Activated T-cell treated with anti-CD3 and anti-CD28 coated beads, Interleukin-2, amount 50 U/mL, for 4 hours (primary cell): Measurements from ENCODE around the gene MYH11. TPM values are rescaled to one million over a fixed set of nuclear protein-coding genes. Genes with fewer than 3 reads are reported as not detected.
A peak's percentile ranks its signal among the peaks of the same experiment; 100 is the strongest.

Source experiments
- ATAC-seq, 2 donors: fragments of 200-7000 bp; cut with Tn5 transposase; one replicate each; pipeline ENCODE4 v1.10.0; 2021
- DNase-seq: peaks from one replicate; pipeline ENCODE4 v3.0.0-alpha.2; 2020
- H3K27me3 Mint-ChIP-seq: one replicate; pipeline ENCODE4 v1.8.0; 2021; ENCODE audit warnings: low read depth, mixed read lengths
- H3K36me3 Mint-ChIP-seq: one replicate; pipeline ENCODE4 v1.8.0; 2022; ENCODE audit warnings: mixed read lengths; ENCODE audit not compliant: insufficient read depth
- H3K4me1 Mint-ChIP-seq: one replicate; pipeline ENCODE4 v1.8.0; 2021; ENCODE audit warnings: low read depth, mixed read lengths
- H3K4me3 Mint-ChIP-seq: one replicate; pipeline ENCODE4 v1.8.0; 2021; ENCODE audit warnings: mild to moderate bottlenecking, moderate library complexity, mixed read lengths
- H3K9me3 Mint-ChIP-seq: one replicate; pipeline ENCODE4 v1.8.0; 2021; ENCODE audit warnings: mixed read lengths
- total RNA-seq, 3 donors: library from RNA; stranded (reverse); gene quantifications; one replicate each; pipeline ENCODE4 v1.2.1, GENCODE V29; 2021

The MYH11 gene
- total RNA-seq, 3 donors from 2014 or later: 0.33 to 0.55 (median 0.33) TPM

DNA sequence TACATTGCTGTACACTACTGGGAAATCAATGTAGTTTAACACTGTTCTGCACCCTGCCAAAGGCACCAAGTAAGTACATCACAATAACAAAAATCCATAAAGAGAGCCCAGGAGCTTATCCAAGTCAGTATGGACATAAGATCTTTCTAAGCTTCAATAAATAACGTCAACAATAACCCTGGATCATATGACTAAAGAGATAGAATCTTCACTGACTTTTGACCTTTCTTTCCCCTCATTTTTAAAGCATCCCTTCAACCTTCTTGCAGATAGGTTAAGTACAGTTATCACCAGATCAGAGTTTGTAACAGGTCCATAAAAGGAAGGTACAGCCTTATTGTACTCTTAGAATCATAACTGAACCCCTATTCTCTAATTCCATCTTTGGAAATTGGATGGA lies 29.2 kb upstream of the MYH11 start:
- Mint-ChIP-seq H3K9me3 (no peaks in the 10 kb centered on the region), H3K4me3 (peak overlapping the region; percentile 25), H3K36me3 (peaks cover 11% of the 10 kb centered on the region), H3K27me3 (no peaks in the 10 kb centered on the region), H3K4me1 (peaks cover 33% of the 10 kb centered on the region)
- DNase-seq (no peak), ATAC-seq (no peak)

DNA sequence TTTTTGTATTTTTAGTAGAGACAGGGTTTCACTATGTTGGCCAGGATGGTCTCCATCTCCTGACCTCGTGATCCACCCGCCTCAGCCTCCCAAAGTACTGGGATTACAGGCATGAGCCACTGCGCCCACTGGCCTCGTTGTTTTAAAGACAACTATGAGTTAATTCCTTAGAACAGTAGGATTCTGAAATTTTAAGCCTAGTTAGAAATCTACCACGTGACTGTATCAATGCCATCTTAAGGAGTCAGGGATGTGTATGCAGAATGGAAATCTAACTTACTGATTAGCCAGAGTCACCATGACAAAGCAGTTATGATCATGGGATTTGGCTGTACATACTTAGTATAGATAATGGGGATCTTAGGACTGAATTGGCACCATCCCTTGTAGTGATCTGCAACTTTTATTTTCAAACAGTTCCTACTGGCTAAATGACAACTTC lies 28.8 kb upstream of the MYH11 start:
- Mint-ChIP-seq H3K27me3 (no peaks in the 10 kb centered on the region), H3K4me3 (no peak overlapping the region), H3K36me3 (peaks cover 11% of the 10 kb centered on the region), H3K9me3 (no peaks in the 10 kb centered on the region), H3K4me1 (peaks cover 33% of the 10 kb centered on the region)
- DNase-seq (no peak), ATAC-seq (no peak)

DNA sequence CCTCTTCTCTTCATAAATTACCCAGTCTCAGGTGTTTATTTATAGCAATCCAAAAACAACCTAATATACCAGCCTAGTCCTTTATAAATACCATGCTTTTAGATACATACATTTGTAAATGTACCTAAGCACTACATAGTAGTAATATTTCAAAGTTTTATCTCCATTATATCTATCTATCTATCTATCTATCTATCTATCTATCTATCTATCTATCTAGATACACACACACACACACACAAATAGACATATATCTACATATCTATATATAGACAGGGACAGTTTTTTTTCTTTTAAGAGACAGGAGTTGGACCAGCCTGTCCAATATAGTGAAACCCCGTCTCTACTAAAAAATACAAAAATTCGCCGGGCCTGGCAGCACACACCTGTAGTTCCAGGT lies 25.7 kb upstream of the MYH11 start:
- Mint-ChIP-seq H3K4me1 (peaks cover 28% of the 10 kb centered on the region), H3K27me3 (no peaks in the 10 kb centered on the region), H3K4me3 (no peak overlapping the region), H3K36me3 (peaks cover 25% of the 10 kb centered on the region), H3K9me3 (no peaks in the 10 kb centered on the region)
- DNase-seq (no peak), ATAC-seq (no peak)

DNA sequence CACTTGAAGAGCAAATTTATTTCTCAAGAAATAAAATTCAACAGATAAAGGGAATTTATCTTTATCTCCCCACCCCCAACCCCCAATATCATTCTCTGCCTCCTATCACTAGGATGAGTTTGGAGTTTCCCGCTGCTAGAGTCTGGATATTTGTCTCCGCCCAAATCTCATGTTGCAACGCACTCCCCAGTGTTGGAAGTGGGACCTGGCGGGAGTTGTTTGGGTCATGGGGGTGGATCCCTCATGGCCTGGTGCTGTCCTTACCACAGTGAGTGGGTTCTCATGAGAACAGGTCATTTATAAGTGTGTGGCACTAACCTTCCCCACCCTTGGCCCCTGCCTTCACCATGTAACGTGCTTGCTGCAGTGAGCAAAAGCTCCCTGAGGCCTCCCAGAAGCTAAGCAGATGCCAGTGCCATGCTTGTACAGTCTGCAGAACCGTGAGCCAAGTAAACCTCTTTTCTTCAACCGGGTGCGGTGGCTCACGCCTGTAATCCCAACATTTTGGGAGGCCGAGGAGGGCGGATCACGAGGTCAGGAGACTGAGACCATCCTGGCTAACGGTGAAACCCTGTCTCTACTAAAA lies 25.1 kb upstream of the MYH11 start:
- Mint-ChIP-seq H3K4me1 (peaks cover 23% of the 10 kb centered on the region), H3K27me3 (no peaks in the 10 kb centered on the region), H3K36me3 (peaks cover 28% of the 10 kb centered on the region), H3K4me3 (no peak overlapping the region), H3K9me3 (no peaks in the 10 kb centered on the region)
- no peak for DNase-seq
- no peak for ATAC-seq

DNA sequence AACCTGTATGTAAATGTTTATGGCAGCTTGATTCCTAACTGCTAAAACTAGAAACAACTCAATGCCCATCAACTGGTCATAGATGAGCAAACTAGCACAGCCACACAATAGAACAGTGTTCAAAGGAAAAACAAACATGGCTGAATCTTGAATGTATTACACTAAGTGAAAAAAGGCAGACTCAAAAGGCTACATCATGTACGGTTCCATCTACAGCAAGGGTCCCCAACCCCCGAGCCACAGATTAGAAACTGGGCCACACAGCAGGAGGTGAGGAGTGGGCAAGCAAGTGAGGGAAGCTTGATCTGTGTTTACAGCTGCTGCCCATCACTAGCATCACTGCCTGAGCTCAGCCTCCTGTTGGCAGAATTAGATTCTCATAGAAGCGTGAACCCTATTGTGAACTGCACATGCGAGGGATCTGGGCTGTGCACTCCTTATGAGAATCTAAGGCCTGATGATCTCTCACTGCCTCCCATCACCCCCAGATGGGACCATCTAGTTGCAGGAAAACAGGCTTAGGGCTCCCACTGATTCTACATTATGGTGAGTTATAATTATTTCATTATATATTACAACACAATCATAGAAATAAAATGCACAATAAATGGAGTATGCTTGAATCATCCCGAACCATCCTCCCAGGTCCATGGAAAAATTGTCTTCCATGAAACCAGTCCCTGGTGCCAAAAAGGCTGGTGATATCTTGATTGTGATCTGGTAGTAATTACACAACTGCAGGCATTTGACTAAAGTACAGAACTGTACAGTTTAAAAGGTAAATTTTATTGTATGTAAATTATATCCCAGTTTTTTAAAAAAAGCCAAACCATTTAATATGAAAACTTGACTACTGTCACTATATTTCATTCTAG lies 23.8 kb upstream of the MYH11 start:
- DNase-seq (no peak), ATAC-seq (no peak)
- peaks cover 13% of the 10 kb centered on the region for H3K4me1 Mint-ChIP-seq
- H3K27me3 Mint-ChIP-seq: no peaks in the 10 kb centered on the region
- H3K9me3 Mint-ChIP-seq: no peaks in the 10 kb centered on the region
- H3K36me3 Mint-ChIP-seq: peaks cover 28% of the 10 kb centered on the region
- no peak overlapping the region for H3K4me3 Mint-ChIP-seq

DNA sequence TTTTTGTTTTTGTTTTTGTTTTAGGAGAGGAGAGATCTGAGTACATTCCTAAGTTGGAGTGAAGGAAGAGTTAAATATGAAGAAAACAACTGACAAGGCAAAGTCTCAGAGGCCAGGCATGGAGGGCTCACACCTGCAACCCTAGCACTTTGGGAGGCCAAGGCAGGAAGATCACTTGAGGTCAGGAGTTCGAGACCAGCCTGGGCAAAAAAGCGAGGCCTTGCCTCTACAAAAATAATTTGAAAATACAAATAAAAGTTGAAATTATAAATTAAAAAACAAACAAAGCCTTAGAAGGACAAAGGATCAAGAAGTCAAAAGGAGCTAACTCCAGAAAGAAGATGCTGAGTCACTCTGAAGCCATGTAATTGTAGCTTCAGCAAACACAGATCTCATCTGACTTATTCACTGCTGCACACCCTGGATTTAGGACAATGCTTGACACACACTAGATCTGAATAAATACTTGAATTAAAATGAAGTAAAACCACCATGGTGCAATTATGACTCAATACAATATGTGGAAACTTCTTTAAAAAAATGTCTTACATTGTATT lies 22.5 kb upstream of the MYH11 start:
- H3K4me3 Mint-ChIP-seq: no peak overlapping the region
- no peaks in the 10 kb centered on the region for H3K9me3 Mint-ChIP-seq
- H3K36me3 Mint-ChIP-seq: peaks cover 32% of the 10 kb centered on the region
- H3K27me3 Mint-ChIP-seq: no peaks in the 10 kb centered on the region
- H3K4me1 Mint-ChIP-seq: peaks cover 9% of the 10 kb centered on the region
- DNase-seq (no peak), ATAC-seq (peak in 1 of 2 donors; percentile 27)

DNA sequence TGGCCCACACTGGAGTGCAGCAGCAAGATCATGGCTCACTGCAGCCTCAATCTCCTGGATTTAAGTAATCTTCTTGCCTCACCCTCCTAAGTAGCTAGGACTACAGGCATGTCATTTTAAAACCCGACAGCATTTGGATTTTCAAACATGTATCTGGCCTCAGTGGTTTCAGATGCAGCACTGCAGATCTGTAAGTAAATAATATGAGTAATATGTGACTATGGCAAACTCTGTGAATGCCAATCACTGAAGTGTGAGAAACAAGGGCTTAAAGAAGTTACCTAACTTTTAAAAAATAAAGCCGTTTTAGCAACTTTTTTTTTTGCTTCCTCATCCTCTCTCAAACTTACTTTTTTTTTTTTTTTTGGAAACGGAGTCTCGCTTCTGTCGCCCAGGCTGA lies 19.7 kb upstream of the MYH11 start:
- Mint-ChIP-seq H3K4me3 (no peak overlapping the region), H3K27me3 (no peaks in the 10 kb centered on the region), H3K4me1 (peaks cover 7% of the 10 kb centered on the region), H3K36me3 (peaks cover 28% of the 10 kb centered on the region), H3K9me3 (no peaks in the 10 kb centered on the region)
- ATAC-seq: no peak
- no peak for DNase-seq

DNA sequence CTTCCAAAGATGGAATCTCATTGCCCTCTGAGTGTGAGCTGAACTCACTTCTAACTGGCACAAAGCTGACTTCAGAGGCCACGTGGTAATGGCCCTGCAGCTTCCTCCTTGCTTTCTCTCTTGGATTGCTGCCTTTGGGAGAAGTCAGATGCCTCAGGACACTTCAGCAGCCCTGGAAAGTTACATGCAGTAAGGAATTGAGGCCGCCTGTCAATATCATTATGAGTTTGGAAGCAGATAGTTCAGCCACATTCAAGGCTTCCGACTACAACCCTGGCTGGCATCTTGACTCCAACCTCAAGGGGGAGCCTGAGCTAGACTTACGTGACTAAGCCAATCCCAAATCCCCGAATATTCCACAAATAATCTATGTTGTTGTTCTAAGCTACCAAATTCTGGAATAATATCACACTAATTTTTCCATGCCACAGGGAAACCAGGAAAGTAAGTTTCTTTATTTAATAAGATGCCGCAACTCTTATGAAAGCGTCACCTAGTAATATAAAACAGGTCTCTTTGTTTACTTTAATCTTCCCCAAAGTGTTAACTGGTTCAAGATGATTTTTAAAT lies 18.0 kb upstream of the MYH11 start:
- H3K4me3 Mint-ChIP-seq: no peak overlapping the region
- H3K36me3 Mint-ChIP-seq: peaks cover 25% of the 10 kb centered on the region
- no peak for ATAC-seq
- no peaks in the 10 kb centered on the region for H3K9me3 Mint-ChIP-seq
- H3K4me1 Mint-ChIP-seq: peaks cover 7% of the 10 kb centered on the region
- H3K27me3 Mint-ChIP-seq: no peaks in the 10 kb centered on the region
- DNase-seq: no peak

DNA sequence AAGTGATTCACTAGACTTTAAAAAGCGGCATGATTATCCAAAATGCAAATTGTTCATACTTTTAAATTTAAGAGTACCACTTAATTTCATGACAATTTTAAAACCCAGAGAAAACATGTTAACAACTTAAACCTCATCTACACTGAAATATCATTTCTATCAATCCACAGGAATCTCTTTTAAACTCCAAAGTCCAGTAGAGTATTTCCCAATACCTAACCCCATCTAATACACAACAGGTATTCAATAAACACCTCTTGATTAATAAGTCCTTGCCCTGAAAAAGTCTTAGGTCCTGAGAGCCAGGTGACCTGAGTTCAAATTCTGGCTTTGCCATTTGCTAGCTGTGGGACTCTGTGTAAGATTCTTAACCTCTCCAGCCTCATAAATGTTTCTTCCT lies 16.9 kb upstream of the MYH11 start:
- ATAC-seq: no peak
- Mint-ChIP-seq H3K36me3 (peaks cover 21% of the 10 kb centered on the region), H3K4me3 (no peak overlapping the region), H3K27me3 (no peaks in the 10 kb centered on the region), H3K9me3 (no peaks in the 10 kb centered on the region), H3K4me1 (no peaks in the 10 kb centered on the region)
- no peak for DNase-seq

DNA sequence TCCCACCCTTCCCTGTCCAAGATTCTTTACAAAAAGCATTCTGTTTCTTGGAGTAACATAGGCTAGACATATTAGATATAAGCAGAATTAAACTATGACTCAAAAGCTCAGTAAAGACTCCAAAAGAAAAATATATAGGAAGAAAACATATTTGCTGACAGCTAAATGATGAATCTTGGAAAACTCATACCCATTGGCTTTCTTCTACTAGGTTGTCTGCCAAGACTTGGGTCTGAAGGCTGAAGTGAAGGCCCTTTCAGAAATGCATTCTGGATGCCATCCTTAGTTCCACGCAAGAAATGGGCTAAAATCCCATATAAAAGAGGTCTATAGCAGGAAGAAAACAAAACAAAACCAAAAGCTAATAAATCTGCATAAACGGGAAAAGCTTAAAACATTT lies 16.5 kb upstream of the MYH11 start:
- Mint-ChIP-seq H3K9me3 (no peaks in the 10 kb centered on the region), H3K4me3 (no peak overlapping the region), H3K4me1 (no peaks in the 10 kb centered on the region), H3K27me3 (no peaks in the 10 kb centered on the region), H3K36me3 (peaks cover 20% of the 10 kb centered on the region)
- DNase-seq (no peak), ATAC-seq (no peak)

DNA sequence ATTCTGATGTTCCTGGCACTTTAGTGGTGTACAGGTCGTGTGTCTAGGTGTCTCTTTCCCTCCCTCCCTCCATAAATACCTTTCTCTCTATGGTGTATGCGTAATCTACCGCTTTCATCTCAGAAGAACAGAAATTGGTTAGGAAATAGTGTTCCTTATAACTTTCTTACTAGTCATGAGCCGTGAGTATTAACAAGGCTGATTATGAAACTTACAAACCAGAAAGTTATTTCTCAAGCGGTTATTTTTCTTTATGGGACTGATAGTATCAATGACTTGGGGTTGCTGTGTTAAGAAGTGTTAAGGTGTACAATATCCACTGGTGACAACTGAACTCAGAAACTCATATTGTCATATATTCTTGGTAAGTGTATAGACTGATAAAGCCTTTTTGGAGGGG lies 13.2 kb upstream of the MYH11 start:
- peaks cover 23% of the 10 kb centered on the region for H3K36me3 Mint-ChIP-seq
- H3K27me3 Mint-ChIP-seq: no peaks in the 10 kb centered on the region
- no peaks in the 10 kb centered on the region for H3K4me1 Mint-ChIP-seq
- ATAC-seq (no peak), DNase-seq (no peak)
- H3K4me3 Mint-ChIP-seq: no peak overlapping the region
- no peaks in the 10 kb centered on the region for H3K9me3 Mint-ChIP-seq

DNA sequence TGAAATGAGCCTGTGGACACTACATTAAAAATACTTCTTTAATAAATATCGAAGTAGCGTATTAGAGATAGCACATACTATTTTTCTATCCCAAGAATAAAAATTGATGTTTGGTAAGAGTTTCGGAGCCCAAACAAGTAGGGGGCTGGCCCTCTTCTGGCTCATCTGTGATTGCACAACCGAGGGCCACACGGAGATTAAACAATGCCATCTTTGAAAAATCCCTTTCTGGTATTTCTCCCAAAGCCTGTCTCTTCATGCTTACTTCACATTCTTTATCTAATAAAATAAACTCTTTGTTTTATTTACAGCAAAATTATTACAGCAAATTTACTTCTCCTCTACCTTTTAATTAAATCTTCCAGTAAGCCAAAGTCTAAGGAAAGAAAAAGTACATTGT lies 9.6 kb upstream of the MYH11 start:
- H3K4me3 Mint-ChIP-seq: no peak overlapping the region
- H3K9me3 Mint-ChIP-seq: no peaks in the 10 kb centered on the region
- no peaks in the 10 kb centered on the region for H3K27me3 Mint-ChIP-seq
- ATAC-seq (no peak), DNase-seq (no peak)
- H3K4me1 Mint-ChIP-seq: no peaks in the 10 kb centered on the region
- peaks cover 16% of the 10 kb centered on the region for H3K36me3 Mint-ChIP-seq

DNA sequence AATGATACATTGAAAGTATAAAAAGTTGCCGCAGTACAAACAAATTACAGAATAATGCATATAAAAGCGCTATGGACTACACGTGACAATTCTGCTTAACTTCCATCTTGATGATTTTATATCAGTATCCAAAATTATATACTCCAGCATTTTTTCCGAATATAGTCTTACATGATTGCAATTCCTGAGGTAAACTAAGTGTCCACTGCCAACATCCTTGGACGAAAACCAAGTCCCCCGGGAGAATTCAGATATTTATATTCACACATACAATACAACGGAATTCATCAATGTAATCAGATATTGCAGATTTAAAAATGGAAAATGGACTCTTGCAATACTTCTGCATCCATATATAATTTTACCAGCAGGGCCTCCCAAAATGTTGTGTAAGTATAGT lies 8.9 kb upstream of the MYH11 start:
- Mint-ChIP-seq H3K9me3 (no peaks in the 10 kb centered on the region), H3K36me3 (peaks cover 16% of the 10 kb centered on the region), H3K27me3 (no peaks in the 10 kb centered on the region), H3K4me1 (no peaks in the 10 kb centered on the region), H3K4me3 (no peak overlapping the region)
- ATAC-seq: no peak
- DNase-seq: no peak

DNA sequence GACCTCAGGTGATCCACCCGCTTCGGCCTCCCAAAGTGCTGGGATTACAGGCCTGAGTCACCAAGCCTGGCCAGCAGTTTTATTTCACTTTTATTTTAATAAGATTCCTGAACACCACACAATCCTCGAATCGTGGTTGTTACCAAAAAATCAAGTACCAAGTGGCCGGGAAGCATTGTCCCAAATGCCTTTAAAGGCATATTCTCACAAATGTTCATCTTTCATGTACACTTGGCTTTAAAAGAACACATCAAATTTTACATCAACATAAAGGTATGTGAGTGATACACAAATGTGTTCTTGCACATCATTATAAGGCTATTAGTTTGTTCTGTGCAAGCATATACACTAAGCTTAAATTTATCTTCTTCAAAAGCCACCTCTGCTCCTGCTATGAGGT lies 8.1 kb upstream of the MYH11 start:
- ATAC-seq (no peak), DNase-seq (no peak)

DNA sequence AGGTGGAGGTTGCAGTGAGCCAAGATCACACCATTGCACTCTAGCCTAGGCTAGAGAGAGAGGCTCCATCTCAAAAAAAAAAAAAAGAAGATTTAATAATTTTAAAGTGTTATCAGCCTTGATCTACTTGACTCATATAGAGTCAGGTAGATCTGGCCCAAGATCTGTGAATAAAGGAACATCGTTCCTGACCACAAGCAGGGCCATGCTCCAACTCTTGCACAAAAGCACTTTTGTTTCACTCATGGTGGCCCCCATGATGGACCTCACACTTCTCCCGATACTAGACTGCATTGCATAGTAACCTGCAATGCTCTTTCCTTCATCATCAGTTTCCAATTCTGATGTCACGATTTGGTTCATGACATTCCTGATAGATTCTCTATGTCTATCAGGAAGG lies 5.2 kb upstream of the MYH11 start:
- no peak overlapping the region for H3K4me3 Mint-ChIP-seq
- no peaks in the 10 kb centered on the region for H3K9me3 Mint-ChIP-seq
- peaks cover 12% of the 10 kb centered on the region for H3K36me3 Mint-ChIP-seq
- DNase-seq (no peak), ATAC-seq (no peak)
- peaks cover 17% of the 10 kb centered on the region for H3K27me3 Mint-ChIP-seq
- H3K4me1 Mint-ChIP-seq: peaks cover 8% of the 10 kb centered on the region

More for the DNA sequence above, 8.1 kb upstream of the MYH11 start:
- peaks cover 16% of the 10 kb centered on the region for H3K36me3 Mint-ChIP-seq
- H3K4me3 Mint-ChIP-seq: no peak overlapping the region
- no peaks in the 10 kb centered on the region for H3K4me1 Mint-ChIP-seq
- H3K27me3 Mint-ChIP-seq: no peaks in the 10 kb centered on the region
- no peaks in the 10 kb centered on the region for H3K9me3 Mint-ChIP-seq
